Right forelimb (tissue), 1 donor: ENCODE results near the gene BACE2.
"Not testable (repeated sequence)": the region's sequence is repeated elsewhere in the genome, so short reads cannot be mapped to it uniquely, and the experiment has no call there.

Source experiments
- DNase-seq: peaks from one replicate; pipeline ENCODE4 v3.0.0-alpha.2; 2018

The BACE2 gene

GRCh38 chr21:41186755-41187536, 19.0 kb downstream of the BACE2 start:
- no peak for DNase-seq

GRCh38 chr21:41187537-41188025, 19.6 kb downstream of the BACE2 start:
- no peak for DNase-seq

GRCh38 chr21:41188486-41189149, 20.7 kb downstream of the BACE2 start:
- DNase-seq: no peak

GRCh38 chr21:41189150-41189745, 21.3 kb downstream of the BACE2 start:
- DNase-seq: no peak

GRCh38 chr21:41192552-41192951, 24.6 kb downstream of the BACE2 start:
- DNase-seq: not testable (repeated sequence)

- DNase-seq: no peak
Measured at GRCh38 chr21:41195311-41195710, 27.4 kb downstream of the BACE2 start.

GRCh38 chr21:41196993-41197392, 29.0 kb downstream of the BACE2 start:
- DNase-seq: no peak

GRCh38 chr21:41197582-41197981, 29.6 kb downstream of the BACE2 start:
- DNase-seq: no peak

GRCh38 chr21:41198647-41199046, 30.7 kb downstream of the BACE2 start:
- DNase-seq: not testable (repeated sequence)

- no peak for DNase-seq
Measured at GRCh38 chr21:41199123-41199522, 31.2 kb downstream of the BACE2 start.

GRCh38 chr21:41199588-41199987, 31.6 kb downstream of the BACE2 start:
- DNase-seq: no peak

GRCh38 chr21:41201385-41201784, 33.4 kb downstream of the BACE2 start:
- DNase-seq: no peak

GRCh38 chr21:41204736-41205135, 36.8 kb downstream of the BACE2 start:
- DNase-seq: no peak

GRCh38 chr21:41207401-41208375, 39.7 kb downstream of the BACE2 start:
- no peak for DNase-seq

GRCh38 chr21:41208376-41208763, 40.4 kb downstream of the BACE2 start:
- no peak for DNase-seq

GRCh38 chr21:41209016-41209619, 41.2 kb downstream of the BACE2 start:
- no peak for DNase-seq

GRCh38 chr21:41210426-41211059, 42.6 kb downstream of the BACE2 start:
- DNase-seq: no peak

- DNase-seq: no peak
Measured at GRCh38 chr21:41211060-41211805, 43.3 kb downstream of the BACE2 start.

- DNase-seq: no peak
Measured at GRCh38 chr21:41213021-41213420, 45.1 kb downstream of the BACE2 start.

GRCh38 chr21:41215856-41216408, 48.0 kb downstream of the BACE2 start:
- no peak for DNase-seq

GRCh38 chr21:41216486-41216885, 48.5 kb downstream of the BACE2 start:
- no peak for DNase-seq
